Ascending aorta (tissue), 2 donors: ENCODE data around the gene OTULIN. TPM values are rescaled to one million over a fixed set of nuclear protein-coding genes. Genes with fewer than 3 reads are reported as not detected.

Source experiments
- DNase-seq, 2 donors: peaks; one replicate each; pipeline ENCODE4 v3.0.0-alpha.2; 2019; ENCODE audit warnings: low spot score in 2 of 2
- H3K27ac ChIP-seq, 2 donors: fragments of 200-600 bp; sonication (generic); one replicate each; pipeline ENCODE4 v1.5.1; 2016 to 2017; ENCODE audit warnings: mild to moderate bottlenecking in 1 of 2
- H3K27me3 ChIP-seq: fragments of 200-600 bp; sonication (generic); one replicate; pipeline ENCODE4 v1.5.1; 2017
- H3K36me3 ChIP-seq, 2 donors: fragments of 200-600 bp; sonication (generic); one replicate each; pipeline ENCODE4 v1.5.1; 2016
- H3K4me1 ChIP-seq, 2 donors: fragments of 200-600 bp; sonication (generic); one replicate each; pipeline ENCODE4 v1.5.1; 2016 to 2017; ENCODE audit warnings: mild to moderate bottlenecking in 1 of 2
- H3K4me3 ChIP-seq, 2 donors: fragments of 200-600 bp; sonication (generic); one replicate each; pipeline ENCODE4 v1.5.1; 2016 to 2017; ENCODE audit warnings: mild to moderate bottlenecking in 1 of 2
- H3K9me3 ChIP-seq, 2 donors: fragments of 200-600 bp; sonication (generic); one replicate each; pipeline ENCODE4 v1.5.1; 2016
- intact Hi-C: fragments of 100-400 bp; cut with DNase I; formaldehyde crosslinking; loops from one replicate; pipeline ENCODE4 v1.15.1; 2023
- total RNA-seq: library from RNA; depleted of rRNA; stranded (reverse); fragments of >200 nt; gene quantifications from one replicate; pipeline ENCODE4 v1.1.0, GENCODE V29; 2016
- TF ChIP-seq, protein P1 (sequence below), 3 experiments: fragments of 200-600 bp in 2 of 3; fragments of 450-650 bp in 1 of 3; sonication (generic) in 2 of 3; IDR thresholded peaks; one replicate each; pipeline ENCODE4 v1.5.1; 2016 to 2019; ENCODE audit warnings: antibody characterized with exemption in 3 of 3, mild to moderate bottlenecking in 1 of 3, moderate library complexity in 1 of 3

OTULIN gene
- total RNA-seq, 1 donor from 2014 or later = 56.9 TPM

DNA sequence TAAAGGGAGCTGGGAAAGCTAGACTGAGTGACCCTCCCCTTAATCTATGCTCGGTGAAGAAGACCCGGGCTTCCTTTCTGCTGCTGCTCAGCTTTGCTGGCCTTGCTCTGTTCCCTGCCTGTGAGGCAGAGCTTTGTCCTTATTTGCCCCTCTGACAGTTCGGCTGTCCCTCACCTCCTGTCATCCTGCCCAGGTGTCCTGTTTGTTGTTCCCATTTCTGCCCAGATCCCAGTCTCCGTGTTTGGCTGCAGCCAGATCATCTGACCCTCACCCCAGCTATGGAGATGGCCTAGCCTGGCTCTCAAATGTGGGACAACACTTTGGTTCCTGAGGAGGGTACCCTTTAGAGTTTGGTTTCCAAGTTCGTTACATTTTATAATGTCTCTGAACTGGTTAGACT lies 20.2 kb downstream of the OTULIN start:
- TF ChIP-seq, protein P1, sequence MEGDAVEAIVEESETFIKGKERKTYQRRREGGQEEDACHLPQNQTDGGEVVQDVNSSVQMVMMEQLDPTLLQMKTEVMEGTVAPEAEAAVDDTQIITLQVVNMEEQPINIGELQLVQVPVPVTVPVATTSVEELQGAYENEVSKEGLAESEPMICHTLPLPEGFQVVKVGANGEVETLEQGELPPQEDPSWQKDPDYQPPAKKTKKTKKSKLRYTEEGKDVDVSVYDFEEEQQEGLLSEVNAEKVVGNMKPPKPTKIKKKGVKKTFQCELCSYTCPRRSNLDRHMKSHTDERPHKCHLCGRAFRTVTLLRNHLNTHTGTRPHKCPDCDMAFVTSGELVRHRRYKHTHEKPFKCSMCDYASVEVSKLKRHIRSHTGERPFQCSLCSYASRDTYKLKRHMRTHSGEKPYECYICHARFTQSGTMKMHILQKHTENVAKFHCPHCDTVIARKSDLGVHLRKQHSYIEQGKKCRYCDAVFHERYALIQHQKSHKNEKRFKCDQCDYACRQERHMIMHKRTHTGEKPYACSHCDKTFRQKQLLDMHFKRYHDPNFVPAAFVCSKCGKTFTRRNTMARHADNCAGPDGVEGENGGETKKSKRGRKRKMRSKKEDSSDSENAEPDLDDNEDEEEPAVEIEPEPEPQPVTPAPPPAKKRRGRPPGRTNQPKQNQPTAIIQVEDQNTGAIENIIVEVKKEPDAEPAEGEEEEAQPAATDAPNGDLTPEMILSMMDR (IDR thresholded peaks at IDR 0.05) = no peak
- intact Hi-C loops = loop anchor here (2.0 to 5.0 kb wide), 2 partner anchors 188 to 318 kb away; partner anchors contain the start of gene ANKH
- Histone ChIP-seq H3K36me3 (peaks cover 21 to 41% of the 10 kb centered on the region in 2 donors), H3K4me3 (no peak overlapping the region), H3K27ac (peak overlapping the region in 1 of 2 donors; percentile 15), H3K4me1 (peaks cover 0 to 35% of the 10 kb centered on the region in 2 donors), H3K27me3 (no peaks in the 10 kb centered on the region), H3K9me3 (no peaks in the 10 kb centered on the region)
- no peak for DNase-seq

DNA sequence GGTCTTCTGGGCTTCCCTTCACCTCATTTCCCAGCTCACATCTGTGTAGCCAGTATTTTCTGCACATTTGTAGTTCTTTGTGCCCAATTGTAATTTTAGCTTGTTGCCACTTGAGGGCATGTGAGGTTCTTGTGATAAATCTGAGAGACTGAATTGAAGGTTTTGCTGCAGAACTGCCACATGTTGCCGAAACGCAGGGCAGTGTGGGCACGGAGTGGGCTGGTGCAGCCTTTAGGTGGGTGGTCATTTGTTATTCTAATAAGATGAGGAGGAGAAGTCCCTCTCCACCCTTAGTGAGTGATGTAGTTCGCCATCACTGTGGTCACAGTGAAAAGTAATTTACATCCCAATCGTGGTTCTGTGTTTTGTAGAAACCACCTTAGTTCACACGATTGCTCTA lies 21.2 kb downstream of the OTULIN start:
- intact Hi-C loops = loop anchor here (2.0 kb wide), 2 partner anchors 41 to 317 kb away; no protein-coding TSS in a partner anchor
- Histone ChIP-seq H3K4me3 (no peak overlapping the region), H3K36me3 (peaks cover 31 to 51% of the 10 kb centered on the region in 2 donors), H3K4me1 (peaks cover 0 to 28% of the 10 kb centered on the region in 2 donors), H3K9me3 (peaks cover 0 to 5% of the 10 kb centered on the region in 2 donors), H3K27me3 (no peaks in the 10 kb centered on the region), H3K27ac (no peak overlapping the region)
- TF ChIP-seq, protein P1 (IDR thresholded peaks at IDR 0.05) = peak; percentile 69 to 79 (median 72)
- DNase-seq = no peak

DNA sequence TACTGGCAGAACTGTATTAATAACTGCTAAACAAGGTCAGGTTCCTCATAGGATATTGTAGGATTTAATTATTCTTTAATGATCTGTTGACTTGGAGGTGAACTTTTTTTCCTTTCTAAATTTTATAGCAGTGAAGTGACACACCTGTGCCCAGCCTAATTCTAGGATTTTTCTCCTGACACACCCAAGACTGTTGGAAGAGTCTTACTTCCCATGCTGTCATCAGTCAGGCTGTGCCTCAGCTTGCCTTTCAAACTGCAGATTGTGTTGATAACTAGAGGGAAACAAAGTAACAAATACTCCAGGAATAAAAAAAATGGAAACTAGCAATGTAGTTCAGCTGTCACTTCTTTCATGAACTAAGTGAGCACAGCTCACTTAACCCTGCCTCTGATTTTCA lies 22.0 kb downstream of the OTULIN start:
- peak overlapping the region in 1 of 2 donors; percentile 36 for H3K27ac ChIP-seq
- H3K4me1 ChIP-seq = peaks cover 0 to 24% of the 10 kb centered on the region in 2 donors
- no peak overlapping the region for H3K4me3 ChIP-seq
- peaks cover 0 to 5% of the 10 kb centered on the region in 2 donors for H3K9me3 ChIP-seq
- H3K36me3 ChIP-seq = peaks cover 35 to 55% of the 10 kb centered on the region in 2 donors
- H3K27me3 ChIP-seq = no peaks in the 10 kb centered on the region
- intact Hi-C loops = loop anchor here (2.0 kb wide), 1 partner anchor 40 kb away; no protein-coding TSS in a partner anchor
- TF ChIP-seq, protein P1 (IDR thresholded peaks at IDR 0.05) = no peak
- DNase-seq = no peak

DNA sequence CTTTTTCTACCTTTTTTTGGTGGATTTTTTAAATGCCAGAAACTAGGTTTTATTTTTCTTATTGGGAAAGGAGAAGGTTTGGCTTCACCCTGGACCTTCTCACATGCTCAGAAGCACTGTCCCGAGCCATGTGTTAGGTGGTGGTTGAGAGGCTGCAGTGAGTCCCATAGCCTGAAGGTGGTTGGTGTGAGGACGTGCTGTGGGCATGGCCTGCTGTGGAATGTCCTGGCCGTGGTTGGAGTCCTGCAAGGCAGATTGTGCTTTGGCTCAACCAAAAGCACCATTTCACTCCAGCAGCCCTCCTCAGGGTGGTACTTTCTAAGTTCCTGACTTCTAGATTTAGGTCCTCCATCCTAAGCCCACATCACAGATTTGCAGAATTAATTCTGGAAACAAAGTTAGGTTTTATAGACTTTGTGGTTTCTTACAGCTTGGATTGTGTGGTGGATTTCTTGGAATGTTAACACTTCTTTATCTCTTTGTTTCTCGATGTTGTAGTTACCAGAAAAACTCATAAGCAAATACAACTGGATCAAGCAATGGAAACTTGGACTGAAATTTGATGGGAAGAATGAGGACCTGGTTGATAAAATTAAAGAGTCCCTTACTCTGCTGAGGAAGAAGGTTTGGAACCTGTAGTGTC lies 22.6 kb downstream of the OTULIN start:
- Histone ChIP-seq H3K4me1 (peaks cover 0 to 19% of the 10 kb centered on the region in 2 donors), H3K4me3 (no peak overlapping the region), H3K27ac (peak overlapping the region; percentile 35 to 36), H3K36me3 (peaks cover 41 to 55% of the 10 kb centered on the region in 2 donors), H3K9me3 (peaks cover 0 to 5% of the 10 kb centered on the region in 2 donors), H3K27me3 (no peaks in the 10 kb centered on the region)
- intact Hi-C loops = loop anchor here (2.0 kb wide), 1 partner anchor 40 kb away; no protein-coding TSS in a partner anchor
- TF ChIP-seq, protein P1 (IDR thresholded peaks at IDR 0.05) = peak in 2 of 3 experiments; percentile 34
- no peak for DNase-seq

DNA sequence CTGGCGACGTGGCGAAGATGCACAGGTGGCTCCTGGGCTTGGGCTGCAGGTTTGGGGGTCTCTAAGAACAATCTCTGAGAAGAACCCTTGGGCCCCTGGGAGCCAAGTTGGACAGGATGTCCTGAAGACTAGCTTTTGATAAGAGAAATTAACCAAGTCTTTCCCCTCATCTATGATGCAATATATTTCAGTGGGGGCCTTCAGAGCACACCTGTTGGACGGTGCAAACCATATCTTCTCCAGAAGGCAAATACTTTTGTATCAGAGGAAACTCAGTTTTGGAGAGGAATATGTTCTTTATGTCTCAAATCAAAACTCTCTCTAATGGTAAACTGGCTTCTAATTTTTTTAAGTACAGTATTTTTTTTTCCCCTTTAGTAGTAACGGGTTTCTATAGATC lies 28.6 kb downstream of the OTULIN start:
- peaks cover 50 to 67% of the 10 kb centered on the region in 2 donors for H3K36me3 ChIP-seq
- no peak overlapping the region for H3K4me3 ChIP-seq
- peaks cover 0 to 5% of the 10 kb centered on the region in 2 donors for H3K9me3 ChIP-seq
- no peak overlapping the region for H3K27ac ChIP-seq
- intact Hi-C loops = no loop called here
- no peaks in the 10 kb centered on the region for H3K27me3 ChIP-seq
- DNase-seq = no peak
- peaks cover 0 to 3% of the 10 kb centered on the region in 2 donors for H3K4me1 ChIP-seq
- TF ChIP-seq, protein P1 (IDR thresholded peaks at IDR 0.05) = no peak
